ENCODE data around the gene GPR25. TPM values are rescaled to one million over a fixed set of nuclear protein-coding genes. Genes with fewer than 3 reads are reported as not detected.

Gene GPR25
- total RNA-seq, 1 experiment from 2014 or later, result not detected

GRCh38 chr1:200889571-200889970 is 16.8 kb downstream of the GPR25 start:
- no peak overlapping the region for H3K27ac Mint-ChIP-seq
- ChIA-PET CTCF (interaction anchor here (1.6 to 2.2 kb wide), 6 partner anchors 16 to 225 kb away, joined by 3 to 15 read pairs (median 8); partner anchors contain the start of gene GPR25), POLR2A (no interaction called here)
- TF ChIP-seq TEAD4 (CRISPR knock-in tag; IDR thresholded peaks at IDR 0.05) (no peak), ZNF232 (CRISPR knock-in tag; IDR thresholded peaks at IDR 0.05) (no peak), SP1 (CRISPR knock-in tag; conservative IDR thresholded peaks at IDR 0.05) (no peak), MYBL2 (CRISPR knock-in tag; IDR thresholded peaks at IDR 0.05) (no peak), NR1H2 (CRISPR knock-in tag; IDR thresholded peaks at IDR 0.05) (no peak), RELA (CRISPR knock-in tag; IDR thresholded peaks at IDR 0.05; ENCODE audit: borderline replicate concordance) (no peak), MAX (CRISPR knock-in tag; IDR thresholded peaks at IDR 0.05) (no peak), CREB1 (CRISPR knock-in tag; IDR thresholded peaks at IDR 0.05) (no peak), FOXJ3 (CRISPR knock-in tag; IDR thresholded peaks at IDR 0.05; ENCODE audit: borderline replicate concordance) (no peak), ELF4 (CRISPR knock-in tag; IDR thresholded peaks at IDR 0.05; ENCODE audit: low read depth) (no peak), ATF6 (CRISPR knock-in tag; IDR thresholded peaks at IDR 0.05) (no peak), NR3C1 (CRISPR knock-in tag; conservative IDR thresholded peaks at IDR 0.05; ENCODE audit: low read depth) (no peak), CREM (CRISPR knock-in tag; IDR thresholded peaks at IDR 0.05) (no peak)
- TF ChIP-seq, protein P1, sequence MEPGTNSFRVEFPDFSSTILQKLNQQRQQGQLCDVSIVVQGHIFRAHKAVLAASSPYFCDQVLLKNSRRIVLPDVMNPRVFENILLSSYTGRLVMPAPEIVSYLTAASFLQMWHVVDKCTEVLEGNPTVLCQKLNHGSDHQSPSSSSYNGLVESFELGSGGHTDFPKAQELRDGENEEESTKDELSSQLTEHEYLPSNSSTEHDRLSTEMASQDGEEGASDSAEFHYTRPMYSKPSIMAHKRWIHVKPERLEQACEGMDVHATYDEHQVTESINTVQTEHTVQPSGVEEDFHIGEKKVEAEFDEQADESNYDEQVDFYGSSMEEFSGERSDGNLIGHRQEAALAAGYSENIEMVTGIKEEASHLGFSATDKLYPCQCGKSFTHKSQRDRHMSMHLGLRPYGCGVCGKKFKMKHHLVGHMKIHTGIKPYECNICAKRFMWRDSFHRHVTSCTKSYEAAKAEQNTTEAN (CRISPR knock-in tag; IDR thresholded peaks at IDR 0.05), result no peak
- TF ChIP-seq, protein P2, sequence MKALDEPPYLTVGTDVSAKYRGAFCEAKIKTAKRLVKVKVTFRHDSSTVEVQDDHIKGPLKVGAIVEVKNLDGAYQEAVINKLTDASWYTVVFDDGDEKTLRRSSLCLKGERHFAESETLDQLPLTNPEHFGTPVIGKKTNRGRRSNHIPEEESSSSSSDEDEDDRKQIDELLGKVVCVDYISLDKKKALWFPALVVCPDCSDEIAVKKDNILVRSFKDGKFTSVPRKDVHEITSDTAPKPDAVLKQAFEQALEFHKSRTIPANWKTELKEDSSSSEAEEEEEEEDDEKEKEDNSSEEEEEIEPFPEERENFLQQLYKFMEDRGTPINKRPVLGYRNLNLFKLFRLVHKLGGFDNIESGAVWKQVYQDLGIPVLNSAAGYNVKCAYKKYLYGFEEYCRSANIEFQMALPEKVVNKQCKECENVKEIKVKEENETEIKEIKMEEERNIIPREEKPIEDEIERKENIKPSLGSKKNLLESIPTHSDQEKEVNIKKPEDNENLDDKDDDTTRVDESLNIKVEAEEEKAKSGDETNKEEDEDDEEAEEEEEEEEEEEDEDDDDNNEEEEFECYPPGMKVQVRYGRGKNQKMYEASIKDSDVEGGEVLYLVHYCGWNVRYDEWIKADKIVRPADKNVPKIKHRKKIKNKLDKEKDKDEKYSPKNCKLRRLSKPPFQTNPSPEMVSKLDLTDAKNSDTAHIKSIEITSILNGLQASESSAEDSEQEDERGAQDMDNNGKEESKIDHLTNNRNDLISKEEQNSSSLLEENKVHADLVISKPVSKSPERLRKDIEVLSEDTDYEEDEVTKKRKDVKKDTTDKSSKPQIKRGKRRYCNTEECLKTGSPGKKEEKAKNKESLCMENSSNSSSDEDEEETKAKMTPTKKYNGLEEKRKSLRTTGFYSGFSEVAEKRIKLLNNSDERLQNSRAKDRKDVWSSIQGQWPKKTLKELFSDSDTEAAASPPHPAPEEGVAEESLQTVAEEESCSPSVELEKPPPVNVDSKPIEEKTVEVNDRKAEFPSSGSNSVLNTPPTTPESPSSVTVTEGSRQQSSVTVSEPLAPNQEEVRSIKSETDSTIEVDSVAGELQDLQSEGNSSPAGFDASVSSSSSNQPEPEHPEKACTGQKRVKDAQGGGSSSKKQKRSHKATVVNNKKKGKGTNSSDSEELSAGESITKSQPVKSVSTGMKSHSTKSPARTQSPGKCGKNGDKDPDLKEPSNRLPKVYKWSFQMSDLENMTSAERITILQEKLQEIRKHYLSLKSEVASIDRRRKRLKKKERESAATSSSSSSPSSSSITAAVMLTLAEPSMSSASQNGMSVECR (CRISPR knock-in tag; IDR thresholded peaks at IDR 0.05; ENCODE audit: borderline replicate concordance), result no peak
- TF ChIP-seq, protein P3, sequence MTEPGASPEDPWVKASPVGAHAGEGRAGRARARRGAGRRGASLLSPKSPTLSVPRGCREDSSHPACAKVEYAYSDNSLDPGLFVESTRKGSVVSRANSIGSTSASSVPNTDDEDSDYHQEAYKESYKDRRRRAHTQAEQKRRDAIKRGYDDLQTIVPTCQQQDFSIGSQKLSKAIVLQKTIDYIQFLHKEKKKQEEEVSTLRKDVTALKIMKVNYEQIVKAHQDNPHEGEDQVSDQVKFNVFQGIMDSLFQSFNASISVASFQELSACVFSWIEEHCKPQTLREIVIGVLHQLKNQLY (CRISPR knock-in tag; IDR thresholded peaks at IDR 0.05), result no peak
- TF ChIP-seq, protein P4, sequence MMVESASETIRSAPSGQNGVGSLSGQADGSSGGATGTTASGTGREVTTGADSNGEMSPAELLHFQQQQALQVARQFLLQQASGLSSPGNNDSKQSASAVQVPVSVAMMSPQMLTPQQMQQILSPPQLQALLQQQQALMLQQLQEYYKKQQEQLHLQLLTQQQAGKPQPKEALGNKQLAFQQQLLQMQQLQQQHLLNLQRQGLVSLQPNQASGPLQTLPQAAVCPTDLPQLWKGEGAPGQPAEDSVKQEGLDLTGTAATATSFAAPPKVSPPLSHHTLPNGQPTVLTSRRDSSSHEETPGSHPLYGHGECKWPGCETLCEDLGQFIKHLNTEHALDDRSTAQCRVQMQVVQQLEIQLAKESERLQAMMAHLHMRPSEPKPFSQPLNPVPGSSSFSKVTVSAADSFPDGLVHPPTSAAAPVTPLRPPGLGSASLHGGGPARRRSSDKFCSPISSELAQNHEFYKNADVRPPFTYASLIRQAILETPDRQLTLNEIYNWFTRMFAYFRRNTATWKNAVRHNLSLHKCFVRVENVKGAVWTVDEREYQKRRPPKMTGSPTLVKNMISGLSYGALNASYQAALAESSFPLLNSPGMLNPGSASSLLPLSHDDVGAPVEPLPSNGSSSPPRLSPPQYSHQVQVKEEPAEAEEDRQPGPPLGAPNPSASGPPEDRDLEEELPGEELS (CRISPR knock-in tag; IDR thresholded peaks at IDR 0.05), result no peak
- TF ChIP-seq, protein P5, sequence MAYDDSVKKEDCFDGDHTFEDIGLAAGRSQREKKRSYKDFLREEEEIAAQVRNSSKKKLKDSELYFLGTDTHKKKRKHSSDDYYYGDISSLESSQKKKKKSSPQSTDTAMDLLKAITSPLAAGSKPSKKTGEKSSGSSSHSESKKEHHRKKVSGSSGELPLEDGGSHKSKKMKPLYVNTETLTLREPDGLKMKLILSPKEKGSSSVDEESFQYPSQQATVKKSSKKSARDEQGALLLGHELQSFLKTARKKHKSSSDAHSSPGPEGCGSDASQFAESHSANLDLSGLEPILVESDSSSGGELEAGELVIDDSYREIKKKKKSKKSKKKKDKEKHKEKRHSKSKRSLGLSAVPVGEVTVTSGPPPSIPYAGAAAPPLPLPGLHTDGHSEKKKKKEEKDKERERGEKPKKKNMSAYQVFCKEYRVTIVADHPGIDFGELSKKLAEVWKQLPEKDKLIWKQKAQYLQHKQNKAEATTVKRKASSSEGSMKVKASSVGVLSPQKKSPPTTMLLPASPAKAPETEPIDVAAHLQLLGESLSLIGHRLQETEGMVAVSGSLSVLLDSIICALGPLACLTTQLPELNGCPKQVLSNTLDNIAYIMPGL (CRISPR knock-in tag; IDR thresholded peaks at IDR 0.05), result no peak
- H3K4me3 Mint-ChIP-seq, result no peak overlapping the region
- no peaks in the 10 kb centered on the region for H3K36me3 Mint-ChIP-seq
- peaks cover 56% of the 10 kb centered on the region for H3K4me1 Mint-ChIP-seq
- no peaks in the 10 kb centered on the region for H3K9me3 Mint-ChIP-seq
- DNase-seq (ENCODE audit: low spot score), result no peak
- H3K27me3 Mint-ChIP-seq (ENCODE audit: low read depth), result peaks cover 3% of the 10 kb centered on the region; the same call in 1 of the 2 replicates
- ATAC-seq, result no peak

All from WTC11 (cell line).